Measurements from ENCODE around the gene TBC1D5. TPM values are rescaled to one million over a fixed set of nuclear protein-coding genes. Genes with fewer than 3 reads are reported as not detected.
"Not testable (repeated sequence)": the region's sequence is repeated elsewhere in the genome, so short reads cannot be mapped to it uniquely, and the experiment has no call there.

TBC1D5 gene
- total RNA-seq, 1 experiment from 2014 or later, result 59.4 TPM

GRCh38 chr3:17709236-17709810 is 33.1 kb downstream of the TBC1D5 start:
- Histone ChIP-seq H3K4me3 (no peak overlapping the region), H3K27me3 (no peaks in the 10 kb centered on the region), H3K4me1 (no peaks in the 10 kb centered on the region), H3K36me3 (peaks cover 9% of the 10 kb centered on the region), H3K27ac (no peak overlapping the region), H3K9me3 (replicated peaks) (no peaks in the 10 kb centered on the region; the same call in 1 of the 2 replicates)
- no peak for DNase-seq

GRCh38 chr3:17707813-17708543 is 34.5 kb downstream of the TBC1D5 start:
- H3K36me3 ChIP-seq, result peaks cover 3% of the 10 kb centered on the region; the same call in 1 of the 2 replicates
- H3K27ac ChIP-seq, result no peak overlapping the region
- H3K9me3 ChIP-seq (replicated peaks), result no peaks in the 10 kb centered on the region
- no peak overlapping the region for H3K4me3 ChIP-seq
- no peaks in the 10 kb centered on the region for H3K27me3 ChIP-seq
- DNase-seq, result no peak
- H3K4me1 ChIP-seq, result no peaks in the 10 kb centered on the region; the same call in 1 of the 2 replicates

DNA sequence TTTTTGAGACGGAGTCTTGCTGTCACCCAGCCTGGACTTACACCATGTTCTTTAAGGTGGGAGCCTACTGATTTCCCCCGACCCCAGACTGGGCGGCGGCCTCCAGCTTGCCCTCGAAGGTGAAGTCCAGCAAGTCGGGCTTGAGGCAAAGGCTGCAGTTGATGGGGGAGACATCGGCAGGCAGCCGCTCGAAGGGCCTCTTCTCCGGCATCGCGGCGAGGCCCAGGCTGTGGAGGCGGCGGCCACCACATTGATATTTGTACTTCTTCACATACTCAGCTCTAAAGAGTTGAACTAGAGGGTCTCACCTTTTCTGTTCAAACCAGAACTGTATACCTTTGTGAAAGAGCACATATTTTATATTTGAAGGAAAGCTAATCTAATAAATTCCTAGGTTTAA is 36.4 kb downstream of the TBC1D5 start:
- not testable (repeated sequence) for H3K27me3 ChIP-seq; H3K4me1 ChIP-seq; H3K36me3 ChIP-seq; DNase-seq; H3K4me3 ChIP-seq; H3K9me3 ChIP-seq (replicated peaks); H3K27ac ChIP-seq

GRCh38 chr3:17699815-17700214 is 42.6 kb downstream of the TBC1D5 start:
- not testable (repeated sequence) for DNase-seq; H3K9me3 ChIP-seq (replicated peaks); H3K27ac ChIP-seq; H3K4me1 ChIP-seq; H3K36me3 ChIP-seq; H3K4me3 ChIP-seq; H3K27me3 ChIP-seq

GRCh38 chr3:17695665-17696064 is 46.8 kb downstream of the TBC1D5 start:
- DNase-seq; H3K27me3 ChIP-seq; H3K36me3 ChIP-seq; H3K4me1 ChIP-seq; H3K4me3 ChIP-seq; H3K27ac ChIP-seq; H3K9me3 ChIP-seq (replicated peaks): not testable (repeated sequence)

- H3K9me3 ChIP-seq (replicated peaks); H3K4me1 ChIP-seq; DNase-seq; H3K27ac ChIP-seq; H3K27me3 ChIP-seq; H3K4me3 ChIP-seq; H3K36me3 ChIP-seq: not testable (repeated sequence)
These were observed 48.8 kb downstream of the TBC1D5 start for GRCh38 chr3:17693670-17693999.

- not testable (repeated sequence) for H3K4me3 ChIP-seq; H3K36me3 ChIP-seq; H3K27ac ChIP-seq; DNase-seq; H3K9me3 ChIP-seq (replicated peaks); H3K4me1 ChIP-seq; H3K27me3 ChIP-seq
These were observed 49.4 kb downstream of the TBC1D5 start for GRCh38 chr3:17692846-17693669.

GRCh38 chr3:17687566-17687965 is 54.9 kb downstream of the TBC1D5 start:
- DNase-seq, result no peak
- H3K27ac ChIP-seq, result no peak overlapping the region
- no peak overlapping the region for H3K4me3 ChIP-seq
- H3K9me3 ChIP-seq (replicated peaks), result no peaks in the 10 kb centered on the region
- no peaks in the 10 kb centered on the region for H3K36me3 ChIP-seq
- H3K27me3 ChIP-seq, result no peaks in the 10 kb centered on the region
- H3K4me1 ChIP-seq, result no peaks in the 10 kb centered on the region

DNA sequence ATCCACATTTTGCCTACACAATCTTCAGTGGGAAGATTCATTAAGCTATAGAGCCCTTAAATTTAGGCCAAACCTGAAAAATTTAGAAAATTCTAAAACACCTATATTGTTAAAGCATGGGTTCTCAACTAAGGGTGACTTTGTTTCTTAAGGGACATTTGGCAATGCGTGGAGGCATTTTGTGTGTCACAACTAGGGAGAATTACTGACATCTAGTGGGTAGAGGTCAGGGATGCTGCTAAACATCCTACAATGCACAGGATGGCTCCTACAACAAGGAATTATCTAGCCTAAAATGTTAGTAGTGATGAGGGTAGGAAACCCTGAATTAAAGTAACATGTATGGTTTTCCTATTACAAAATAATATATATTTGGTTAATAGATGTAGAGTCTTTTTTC is 55.8 kb downstream of the TBC1D5 start:
- H3K4me1 ChIP-seq, result no peaks in the 10 kb centered on the region
- no peaks in the 10 kb centered on the region for H3K36me3 ChIP-seq
- no peaks in the 10 kb centered on the region for H3K9me3 ChIP-seq (replicated peaks)
- H3K27me3 ChIP-seq, result no peaks in the 10 kb centered on the region
- peak in 1 of 2 experiments; percentile 15 for DNase-seq
- no peak overlapping the region for H3K4me3 ChIP-seq
- no peak overlapping the region for H3K27ac ChIP-seq

DNA sequence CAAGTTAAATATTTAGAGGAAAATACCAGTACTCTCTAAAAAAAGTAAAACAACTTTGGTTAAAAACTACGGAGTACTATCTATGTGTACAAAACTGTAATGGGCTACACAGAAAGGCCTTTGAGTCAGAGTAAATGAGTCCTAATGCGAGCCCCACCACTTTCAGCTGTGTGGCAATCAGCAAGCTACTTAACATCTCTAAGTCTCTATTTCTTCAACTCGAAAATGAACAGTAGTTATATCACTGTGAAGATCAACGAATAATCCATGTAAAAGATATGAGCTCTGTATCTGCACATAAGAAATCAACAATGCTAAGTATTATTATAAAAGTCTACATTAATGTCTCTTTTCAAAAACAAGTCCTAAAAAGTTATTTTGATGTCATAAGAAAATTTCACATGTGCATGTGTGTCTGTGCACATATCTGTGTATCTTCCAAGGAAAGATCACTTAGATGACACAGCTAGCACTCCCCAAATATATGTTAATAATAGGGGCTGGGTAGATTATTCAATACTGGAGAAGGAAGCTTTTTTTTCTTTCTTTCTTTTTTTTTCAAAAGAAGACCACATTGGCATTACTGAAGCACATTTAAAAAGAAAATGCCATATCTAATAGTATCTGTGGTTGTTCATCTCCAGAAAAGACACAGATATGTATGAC is 58.8 kb downstream of the TBC1D5 start:
- Histone ChIP-seq H3K27me3 (no peaks in the 10 kb centered on the region), H3K27ac (no peak overlapping the region), H3K4me1 (no peaks in the 10 kb centered on the region), H3K9me3 (replicated peaks) (no peaks in the 10 kb centered on the region), H3K36me3 (no peaks in the 10 kb centered on the region), H3K4me3 (no peak overlapping the region)
- DNase-seq, result no peak

GRCh38 chr3:17680530-17680929 is 61.9 kb downstream of the TBC1D5 start:
- Histone ChIP-seq H3K4me3 (no peak overlapping the region), H3K27me3 (no peaks in the 10 kb centered on the region), H3K4me1 (no peaks in the 10 kb centered on the region), H3K9me3 (replicated peaks) (no peaks in the 10 kb centered on the region), H3K36me3 (no peaks in the 10 kb centered on the region), H3K27ac (no peak overlapping the region)
- no peak for DNase-seq

GRCh38 chr3:17678116-17678741 is 64.2 kb downstream of the TBC1D5 start:
- Histone ChIP-seq H3K27me3 (no peaks in the 10 kb centered on the region), H3K27ac (no peak overlapping the region), H3K36me3 (no peaks in the 10 kb centered on the region), H3K9me3 (replicated peaks) (0 out of 2 replicates have a peak, but pooled peaks cover 3% of the 10 kb centered on the region), H3K4me3 (no peak overlapping the region), H3K4me1 (no peaks in the 10 kb centered on the region)
- DNase-seq, result no peak

GRCh38 chr3:17674082-17674686 is 68.2 kb downstream of the TBC1D5 start:
- H3K27me3 ChIP-seq, result no peaks in the 10 kb centered on the region
- H3K4me3 ChIP-seq, result no peak overlapping the region
- no peak for DNase-seq
- H3K27ac ChIP-seq, result no peak overlapping the region
- H3K4me1 ChIP-seq, result no peaks in the 10 kb centered on the region
- H3K36me3 ChIP-seq, result no peaks in the 10 kb centered on the region
- 0 out of 2 replicates have a peak, but pooled peaks cover 3% of the 10 kb centered on the region for H3K9me3 ChIP-seq (replicated peaks)

DNA sequence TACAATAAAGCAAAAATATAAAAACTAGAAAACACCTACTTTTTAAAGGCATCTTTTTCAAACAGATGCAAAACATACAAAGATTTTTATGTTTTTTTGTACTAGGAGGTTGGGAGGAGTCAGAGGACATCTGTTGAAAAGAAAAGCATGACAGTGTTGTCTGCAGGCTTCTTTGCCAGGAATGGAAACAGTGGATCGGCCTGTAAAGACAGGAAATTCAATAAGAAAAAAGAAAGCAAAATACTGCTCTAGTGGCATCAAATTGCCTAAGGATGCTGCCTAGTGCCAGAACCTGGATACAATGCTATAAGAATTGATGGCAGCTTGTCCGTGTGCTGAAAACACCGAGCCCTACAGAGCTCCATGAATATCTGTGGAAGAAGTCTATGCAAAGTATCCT is 69.9 kb downstream of the TBC1D5 start:
- Histone ChIP-seq H3K27me3 (no peaks in the 10 kb centered on the region), H3K4me3 (no peak overlapping the region), H3K27ac (no peak overlapping the region), H3K9me3 (replicated peaks) (0 out of 2 replicates have a peak, but pooled peaks cover 5% of the 10 kb centered on the region), H3K36me3 (no peaks in the 10 kb centered on the region), H3K4me1 (no peaks in the 10 kb centered on the region)
- no peak for DNase-seq

All from SJCRH30 (cell line).